A549 (cell line): ENCODE measurements around the gene IPPK. TPM values are rescaled to one million over a fixed set of nuclear protein-coding genes. Genes with fewer than 3 reads are reported as not detected.

ENCODE experiments used
- ATAC-seq, 2 experiments: fragments of 200-7000 bp in 1 of 2; fragments of >200 bp in 1 of 2; cut with Nextera tagmentation in 1 of 2; cut with Tn5 transposase in 1 of 2; 3 replicates each; pipeline versions ENCODE4 v1.8.0 to v1.9.1; 2018 to 2020; ENCODE audit warnings: mild to moderate bottlenecking in 1 of 2, moderate library complexity in 1 of 2
- CTCF ChIA-PET: fragments of 300-600 bp; sonication (Branson Sonifier 250); formaldehyde crosslinking; extraction: SDS; loops from one replicate; lab custom pipeline; 2021; ENCODE audit warnings: antibody characterized with exemption, inconsistent platforms; lab: Yijun Ruan, JAX
- POLR2A ChIA-PET: fragments of 350-600 bp; formaldehyde crosslinking; extraction: SDS; loops from one replicate; lab custom pipeline; 2021; ENCODE audit warnings: antibody characterized with exemption, inconsistent platforms; lab: Yijun Ruan, JAX
- DNase-seq, 2 experiments: peaks; one replicate each; pipeline versions ENCODE4 v3.0.0 to v3.0.0-alpha.2; 2011 to 2016; ENCODE audit warnings: low read depth in 1 of 2, low spot score in 1 of 2
- FAIRE-seq: peaks from 2 replicates; lab custom pipeline; 2011; peaks lifted over from hg19 to GRCh38; lab: Jason Lieb, UNC
- H3K27ac ChIP-seq, 2 experiments: fragments of >200 bp; sonication (Bioruptor Twin); formaldehyde crosslinking; 3 replicates each; pipeline ENCODE4 v1.5.1; 2016 to 2017
- H3K4me1 ChIP-seq: fragments of >200 bp; sonication (Bioruptor Twin); formaldehyde crosslinking; 3 replicates; pipeline ENCODE4 v1.6.1; 2016
- H3K4me2 ChIP-seq: fragments of >200 bp; sonication (Bioruptor Twin); formaldehyde crosslinking; 3 replicates; pipeline ENCODE4 v1.6.1; 2016
- H3K4me3 ChIP-seq: fragments of >200 bp; sonication (Bioruptor Twin); formaldehyde crosslinking; 3 replicates; pipeline ENCODE4 v1.5.1; 2016
- H3K9me3 ChIP-seq: fragments of >200 bp; sonication (Bioruptor Twin); formaldehyde crosslinking; 3 replicates; pipeline ENCODE4 v1.6.1; 2016
- CBX8 ChIP-seq: fragments of 200-600 bp; sonication (generic); IDR thresholded peaks from 2 replicates; pipeline ENCODE4 v1.6.1; 2016
- CHD2 ChIP-seq: fragments of 150-350 bp; IDR thresholded peaks from 2 replicates; pipeline ENCODE4 v1.6.1; 2014; ENCODE audit warnings: low read length; ENCODE audit not compliant: partially characterized antibody
- CHD4 ChIP-seq: fragments of 200-600 bp; sonication (generic); IDR thresholded peaks from 2 replicates; pipeline ENCODE4 v1.6.1; 2016; ENCODE audit warnings: antibody characterized with exemption, mild to moderate bottlenecking, borderline replicate concordance
- EHF ChIP-seq: fragments of 250-450 bp; sonication (Bioruptor Pico); IDR thresholded peaks from 2 replicates; pipeline ENCODE4 v1.5.0; 2020; ENCODE audit warnings: mild to moderate bottlenecking
- EHMT2 ChIP-seq: fragments of 200-600 bp; sonication (generic); IDR thresholded peaks from 2 replicates; pipeline ENCODE4 v1.6.1; 2016; ENCODE audit warnings: antibody characterized with exemption, low read depth, mild to moderate bottlenecking, moderate library complexity
- EP300 ChIP-seq, 2 experiments: fragments of >200 bp; sonication (Bioruptor Twin); formaldehyde crosslinking; IDR thresholded peaks; 2 replicates in 1 of 2; 3 replicates in 1 of 2; pipeline ENCODE4 v1.6.1; 2016 to 2017
- ESRRA ChIP-seq: fragments of 150-350 bp; IDR thresholded peaks from 2 replicates; pipeline ENCODE4 v1.6.1; 2014; ENCODE audit warnings: mild to moderate bottlenecking, low read length, borderline replicate concordance
- FOSL2 ChIP-seq, 2 experiments: fragments of 450-650 bp in 1 of 2; fragments of >200 bp in 1 of 2; sonication (Bioruptor Twin) in 1 of 2; formaldehyde crosslinking; IDR thresholded peaks; 2 replicates each; pipeline versions ENCODE4 v1.5.0 to v1.6.1; 2016 to 2020; ENCODE audit warnings: mild to moderate bottlenecking in 1 of 2, moderate library complexity in 1 of 2
- HDAC2 ChIP-seq: fragments of 200-600 bp; sonication (generic); IDR thresholded peaks from 2 replicates; pipeline ENCODE4 v1.6.1; 2016
- HOXB13 ChIP-seq: fragments of 250-450 bp; sonication (Bioruptor Pico); IDR thresholded peaks from 2 replicates; pipeline ENCODE4 v1.5.0; 2020; ENCODE audit warnings: low read depth, mild to moderate bottlenecking, moderate library complexity
- HOXB5 ChIP-seq: fragments of 250-450 bp; sonication (Bioruptor Pico); IDR thresholded peaks from 2 replicates; pipeline ENCODE4 v1.5.0; 2020; ENCODE audit warnings: mild to moderate bottlenecking, moderate library complexity
- KDM5A ChIP-seq: fragments of 200-600 bp; sonication (generic); IDR thresholded peaks from 2 replicates; pipeline ENCODE4 v1.6.1; 2016; ENCODE audit warnings: antibody characterized with exemption, mild to moderate bottlenecking
- MAFK ChIP-seq: fragments of 450-650 bp; IDR thresholded peaks from 2 replicates; pipeline ENCODE4 v1.6.1; 2014; ENCODE audit not compliant: partially characterized antibody
- MYC ChIP-seq: IDR thresholded peaks from 2 replicates; pipeline ENCODE4 v1.6.1; 2012; ENCODE audit warnings: mild to moderate bottlenecking, inconsistent platforms, low read length, improper control_type of control experiment, borderline replicate concordance
- NR3C1 ChIP-seq: fragments of >200 bp; sonication (Bioruptor Twin); formaldehyde crosslinking; IDR thresholded peaks from 3 replicates; pipeline ENCODE4 v1.6.1; 2017
- PHF8 ChIP-seq: fragments of 200-600 bp; sonication (generic); IDR thresholded peaks from 2 replicates; pipeline ENCODE4 v1.6.1; 2016; ENCODE audit warnings: low read depth, mild to moderate bottlenecking, antibody characterized with exemption, moderate library complexity, borderline replicate concordance
- POLR2A ChIP-seq: IDR thresholded peaks from 2 replicates; pipeline ENCODE4 v1.6.1; 2012; ENCODE audit warnings: mild to moderate bottlenecking, low read length
- RCOR1 ChIP-seq: fragments of 150-350 bp; IDR thresholded peaks from 2 replicates; pipeline ENCODE4 v1.6.1; 2014; ENCODE audit warnings: antibody characterized with exemption, low read length, low read depth
- SMC3 ChIP-seq: fragments of >200 bp; sonication (Bioruptor Twin); formaldehyde crosslinking; IDR thresholded peaks from 3 replicates; pipeline ENCODE4 v1.6.1; 2018; ENCODE audit warnings: inconsistent platforms
- TFCP2L1 ChIP-seq: fragments of 250-450 bp; sonication (Bioruptor Pico); IDR thresholded peaks from 2 replicates; pipeline ENCODE4 v1.5.0; 2021; ENCODE audit warnings: mild to moderate bottlenecking
- TP53 ChIP-seq: fragments of 250-450 bp; sonication (Bioruptor Pico); IDR thresholded peaks from 2 replicates; pipeline ENCODE4 v1.5.0; 2021; ENCODE audit warnings: mild to moderate bottlenecking, moderate library complexity
- ZFP36 ChIP-seq: fragments of 450-650 bp; IDR thresholded peaks from 2 replicates; pipeline ENCODE4 v1.6.1; 2014; ENCODE audit warnings: borderline replicate concordance; ENCODE audit not compliant: partially characterized antibody
- ZNF302 ChIP-seq: fragments of 250-450 bp; sonication (Bioruptor Pico); IDR thresholded peaks from 2 replicates; pipeline ENCODE4 v1.9.0; 2021; ENCODE audit warnings: inconsistent platforms, mild to moderate bottlenecking, moderate library complexity
- ZSCAN20 ChIP-seq: fragments of 250-450 bp; sonication (Bioruptor Pico); IDR thresholded peaks from 2 replicates; pipeline ENCODE4 v1.8.0; 2022; ENCODE audit warnings: mild to moderate bottlenecking, moderate library complexity
- WGBS: methylation state at CpG from one replicate; pipeline ENCODE4 v1.1.6; 2017; ENCODE audit errors: missing lambda C conversion rate; 5-methylcytosine and 5-hydroxymethylcytosine counted together
- polyA plus RNA-seq, 4 experiments: library from polyadenylated mRNA; depleted of rRNA in 3 of 4; stranded (reverse); fragments of >200 nt; fragmentation: RNase III in 1 of 4; extraction: RNeasy Plus Mini Kit Qiagen cat#74134 plus additional on column Dnase treatment in 1 of 4; gene quantifications; 2 replicates in 3 of 4; 3 replicates in 1 of 4; pipeline ENCODE4 v1.2.3, GENCODE V29; 2011 to 2017
- TF ChIP-seq, protein P1 (sequence below): fragments of >200 bp; sonication (Bioruptor Twin); formaldehyde crosslinking; IDR thresholded peaks from 2 replicates; pipeline ENCODE4 v1.6.1; 2016
- TF ChIP-seq, protein P2 (sequence below): fragments of 250-450 bp; sonication (Bioruptor Pico); IDR thresholded peaks from 2 replicates; pipeline ENCODE4 v1.5.0; 2021; ENCODE audit warnings: mild to moderate bottlenecking, moderate library complexity, borderline replicate concordance
- TF ChIP-seq, protein P3 (sequence below): fragments of >200 bp; sonication (Bioruptor Twin); formaldehyde crosslinking; IDR thresholded peaks from 3 replicates; pipeline ENCODE4 v1.5.1; 2016
- TF ChIP-seq, protein P4 (sequence below): IDR thresholded peaks from 2 replicates; pipeline ENCODE4 v1.6.1; 2012; ENCODE audit warnings: low read depth, borderline replicate concordance
- TF ChIP-seq, protein P5 (sequence below): fragments of 450-650 bp; IDR thresholded peaks from 2 replicates; pipeline ENCODE4 v1.6.1; 2014; ENCODE audit warnings: antibody characterized with exemption

IPPK gene
- polyA plus RNA-seq, 2 of the 4 experiments (the other 2 are of a cell fraction): 12.2 to 20.0 TPM

DNA sequence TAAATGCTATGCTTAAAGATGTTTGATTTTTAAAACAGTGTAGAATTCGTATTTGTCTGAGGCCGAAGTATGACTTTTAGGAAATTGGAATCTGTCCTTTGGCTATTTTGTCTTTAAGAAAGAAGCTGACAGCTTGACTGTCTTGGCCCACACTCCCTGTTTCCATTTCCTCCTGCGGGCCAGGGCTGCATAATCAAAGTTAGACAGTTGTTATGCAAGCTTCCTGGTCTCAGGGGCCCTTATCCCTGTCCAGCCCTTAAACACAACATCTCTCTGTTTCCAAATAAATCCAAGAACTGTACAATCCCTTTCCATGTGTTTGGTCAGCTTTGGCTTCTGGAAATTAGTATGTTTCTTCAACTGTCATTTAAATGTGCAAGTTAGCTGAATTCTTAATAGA, 79.6 kb downstream of the IPPK start:
- DNase-seq (no peak), FAIRE-seq (no peak), ATAC-seq (no peak)
- TF ChIP-seq ZNF302 (CRISPR knock-in tag): no peak
- no peak for TF ChIP-seq FOSL2 (IDR thresholded peaks at IDR 0.05)
- no peak for TF ChIP-seq FOSL2 (CRISPR knock-in tag; IDR thresholded peaks at IDR 0.05)
- TF ChIP-seq MAFK: no peak
- TF ChIP-seq POLR2A: no peak
- no peak for TF ChIP-seq TFCP2L1
- TF ChIP-seq, protein P1, sequence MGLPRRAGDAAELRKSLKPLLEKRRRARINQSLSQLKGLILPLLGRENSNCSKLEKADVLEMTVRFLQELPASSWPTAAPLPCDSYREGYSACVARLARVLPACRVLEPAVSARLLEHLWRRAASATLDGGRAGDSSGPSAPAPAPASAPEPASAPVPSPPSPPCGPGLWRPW: no peak
- TF ChIP-seq SMC3: no peak
- no peak for TF ChIP-seq HOXB13 (CRISPR knock-in tag)
- no peak for TF ChIP-seq RCOR1
- no peak for TF ChIP-seq HDAC2
- no peak for TF ChIP-seq TP53
- TF ChIP-seq PHF8: no peak
- no peak for TF ChIP-seq CHD4
- no peak for TF ChIP-seq EHMT2
- TF ChIP-seq ESRRA: no peak
- TF ChIP-seq CBX8: no peak
- no peak for TF ChIP-seq EP300 (IDR thresholded peaks at IDR 0.05)
- TF ChIP-seq KDM5A: no peak
- no peak for TF ChIP-seq NR3C1
- H3K27ac ChIP-seq: no peak overlapping the region
- WGBS: 66% methylated on average over 3 of the region's 3 CpGs
- ChIA-PET POLR2A (no interaction called here), CTCF (interaction anchor here (0.9 kb wide), 1 partner anchor 12 kb away, joined by 3 read pairs; no protein-coding TSS in a partner anchor)
- no peaks in the 10 kb centered on the region for H3K9me3 ChIP-seq
- no peak overlapping the region for H3K4me3 ChIP-seq
- H3K4me2 ChIP-seq: no peak overlapping the region
- no peaks in the 10 kb centered on the region for H3K4me1 ChIP-seq

DNA sequence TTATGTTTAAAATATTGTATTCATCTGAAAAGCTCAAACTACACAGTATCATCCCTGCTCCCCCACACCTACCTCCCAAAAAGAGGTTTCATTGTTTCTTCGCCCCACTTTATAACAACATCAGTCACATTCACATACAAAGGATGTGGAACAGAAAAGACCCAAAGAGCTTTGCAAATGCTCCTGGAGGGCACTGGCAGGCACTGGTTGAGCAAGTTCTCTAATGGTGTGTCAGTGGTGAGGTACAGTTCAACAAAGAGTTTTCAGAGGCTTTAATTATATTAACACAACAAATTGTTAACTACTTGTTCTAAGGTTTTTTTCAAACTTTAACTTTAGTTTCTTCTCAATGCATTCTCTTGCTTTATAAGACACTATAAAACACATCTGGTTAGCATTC, 80.0 kb downstream of the IPPK start:
- Histone ChIP-seq H3K4me3 (no peak overlapping the region), H3K9me3 (no peaks in the 10 kb centered on the region), H3K4me1 (no peaks in the 10 kb centered on the region), H3K27ac (no peak overlapping the region), H3K4me2 (no peak overlapping the region)
- no peak for TF ChIP-seq ESRRA
- no peak for TF ChIP-seq EHMT2
- TF ChIP-seq PHF8: no peak
- TF ChIP-seq, protein P2, sequence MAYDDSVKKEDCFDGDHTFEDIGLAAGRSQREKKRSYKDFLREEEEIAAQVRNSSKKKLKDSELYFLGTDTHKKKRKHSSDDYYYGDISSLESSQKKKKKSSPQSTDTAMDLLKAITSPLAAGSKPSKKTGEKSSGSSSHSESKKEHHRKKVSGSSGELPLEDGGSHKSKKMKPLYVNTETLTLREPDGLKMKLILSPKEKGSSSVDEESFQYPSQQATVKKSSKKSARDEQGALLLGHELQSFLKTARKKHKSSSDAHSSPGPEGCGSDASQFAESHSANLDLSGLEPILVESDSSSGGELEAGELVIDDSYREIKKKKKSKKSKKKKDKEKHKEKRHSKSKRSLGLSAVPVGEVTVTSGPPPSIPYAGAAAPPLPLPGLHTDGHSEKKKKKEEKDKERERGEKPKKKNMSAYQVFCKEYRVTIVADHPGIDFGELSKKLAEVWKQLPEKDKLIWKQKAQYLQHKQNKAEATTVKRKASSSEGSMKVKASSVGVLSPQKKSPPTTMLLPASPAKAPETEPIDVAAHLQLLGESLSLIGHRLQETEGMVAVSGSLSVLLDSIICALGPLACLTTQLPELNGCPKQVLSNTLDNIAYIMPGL (CRISPR knock-in tag): no peak
- no peak for TF ChIP-seq CHD2
- no peak for TF ChIP-seq EHF
- TF ChIP-seq ZFP36: no peak
- TF ChIP-seq, protein P3, sequence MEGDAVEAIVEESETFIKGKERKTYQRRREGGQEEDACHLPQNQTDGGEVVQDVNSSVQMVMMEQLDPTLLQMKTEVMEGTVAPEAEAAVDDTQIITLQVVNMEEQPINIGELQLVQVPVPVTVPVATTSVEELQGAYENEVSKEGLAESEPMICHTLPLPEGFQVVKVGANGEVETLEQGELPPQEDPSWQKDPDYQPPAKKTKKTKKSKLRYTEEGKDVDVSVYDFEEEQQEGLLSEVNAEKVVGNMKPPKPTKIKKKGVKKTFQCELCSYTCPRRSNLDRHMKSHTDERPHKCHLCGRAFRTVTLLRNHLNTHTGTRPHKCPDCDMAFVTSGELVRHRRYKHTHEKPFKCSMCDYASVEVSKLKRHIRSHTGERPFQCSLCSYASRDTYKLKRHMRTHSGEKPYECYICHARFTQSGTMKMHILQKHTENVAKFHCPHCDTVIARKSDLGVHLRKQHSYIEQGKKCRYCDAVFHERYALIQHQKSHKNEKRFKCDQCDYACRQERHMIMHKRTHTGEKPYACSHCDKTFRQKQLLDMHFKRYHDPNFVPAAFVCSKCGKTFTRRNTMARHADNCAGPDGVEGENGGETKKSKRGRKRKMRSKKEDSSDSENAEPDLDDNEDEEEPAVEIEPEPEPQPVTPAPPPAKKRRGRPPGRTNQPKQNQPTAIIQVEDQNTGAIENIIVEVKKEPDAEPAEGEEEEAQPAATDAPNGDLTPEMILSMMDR: no peak
- TF ChIP-seq RCOR1: no peak
- no peak for TF ChIP-seq MYC
- no peak for TF ChIP-seq ZSCAN20 (CRISPR knock-in tag)
- no peak for TF ChIP-seq SMC3
- no peak for TF ChIP-seq CBX8
- no peak for TF ChIP-seq ZNF302 (CRISPR knock-in tag)
- TF ChIP-seq, protein P4, sequence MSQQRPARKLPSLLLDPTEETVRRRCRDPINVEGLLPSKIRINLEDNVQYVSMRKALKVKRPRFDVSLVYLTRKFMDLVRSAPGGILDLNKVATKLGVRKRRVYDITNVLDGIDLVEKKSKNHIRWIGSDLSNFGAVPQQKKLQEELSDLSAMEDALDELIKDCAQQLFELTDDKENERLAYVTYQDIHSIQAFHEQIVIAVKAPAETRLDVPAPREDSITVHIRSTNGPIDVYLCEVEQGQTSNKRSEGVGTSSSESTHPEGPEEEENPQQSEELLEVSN: no peak
- no peak for TF ChIP-seq HOXB5 (CRISPR knock-in tag)
- TF ChIP-seq, protein P5, sequence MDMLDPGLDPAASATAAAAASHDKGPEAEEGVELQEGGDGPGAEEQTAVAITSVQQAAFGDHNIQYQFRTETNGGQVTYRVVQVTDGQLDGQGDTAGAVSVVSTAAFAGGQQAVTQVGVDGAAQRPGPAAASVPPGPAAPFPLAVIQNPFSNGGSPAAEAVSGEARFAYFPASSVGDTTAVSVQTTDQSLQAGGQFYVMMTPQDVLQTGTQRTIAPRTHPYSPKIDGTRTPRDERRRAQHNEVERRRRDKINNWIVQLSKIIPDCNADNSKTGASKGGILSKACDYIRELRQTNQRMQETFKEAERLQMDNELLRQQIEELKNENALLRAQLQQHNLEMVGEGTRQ: no peak
- DNase-seq: no peak
- POLR2A ChIA-PET: no interaction called here
- FAIRE-seq: no peak
- 91% methylated on average over 1 of the region's 1 CpG for WGBS
- CTCF ChIA-PET: interaction anchor here (0.7 kb wide), 1 partner anchor 89 kb away, joined by 3 read pairs; no protein-coding TSS in a partner anchor
- no peak for ATAC-seq
